ENCODE data around the gene ELK4.

ELK4 gene

DNA sequence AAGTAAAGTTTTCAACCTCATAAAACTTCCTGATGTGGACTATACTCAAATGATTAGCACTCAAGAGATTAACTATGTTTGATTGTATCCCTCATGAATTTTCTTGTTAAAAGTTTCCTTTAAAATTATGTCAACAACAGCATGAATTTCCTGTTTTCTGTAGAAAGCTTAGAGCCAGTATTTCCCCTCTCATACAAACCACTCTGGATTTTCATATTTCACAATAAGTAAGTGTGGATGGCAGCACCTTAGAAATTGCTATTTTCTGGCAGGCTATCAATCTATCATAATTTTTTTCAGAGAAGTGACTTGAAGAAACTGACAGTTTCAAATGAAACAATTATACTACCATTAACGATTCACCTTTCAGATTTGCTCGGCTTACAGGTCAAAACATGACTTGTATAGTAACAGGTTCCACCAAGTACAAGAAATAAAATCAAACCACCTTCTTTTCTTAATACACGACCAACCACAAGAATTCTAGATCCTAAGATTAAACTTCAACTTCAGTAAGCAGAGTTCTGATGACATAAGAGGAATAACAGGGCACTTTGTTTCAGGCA, 20.8 kb downstream of the ELK4 start:
- Histone ChIP-seq H3K27ac (ENCODE audit: low read depth, low read length, severe bottlenecking) (peak overlapping the region; percentile 71), H3K36me3 (ENCODE audit: control insufficient read depth, insufficient read depth, low read length) (peaks cover 34% of the 10 kb centered on the region), H3K4me3 (ENCODE audit: extremely low read depth, insufficient read depth, low read length, poor library complexity, severe bottlenecking) (no peak overlapping the region), H3K9me3 (ENCODE audit: control insufficient read depth, low read length) (no peaks in the 10 kb centered on the region), H3K4me1 (ENCODE audit: control insufficient read depth, insufficient read depth, low read length, poor library complexity, severe bottlenecking) (peaks cover 29% of the 10 kb centered on the region)
- WGBS, 2 experiments (ENCODE audit: insufficient coverage in 2 of 2): 100% methylated on average over 2 to 3 of the region's 3 CpGs

DNA sequence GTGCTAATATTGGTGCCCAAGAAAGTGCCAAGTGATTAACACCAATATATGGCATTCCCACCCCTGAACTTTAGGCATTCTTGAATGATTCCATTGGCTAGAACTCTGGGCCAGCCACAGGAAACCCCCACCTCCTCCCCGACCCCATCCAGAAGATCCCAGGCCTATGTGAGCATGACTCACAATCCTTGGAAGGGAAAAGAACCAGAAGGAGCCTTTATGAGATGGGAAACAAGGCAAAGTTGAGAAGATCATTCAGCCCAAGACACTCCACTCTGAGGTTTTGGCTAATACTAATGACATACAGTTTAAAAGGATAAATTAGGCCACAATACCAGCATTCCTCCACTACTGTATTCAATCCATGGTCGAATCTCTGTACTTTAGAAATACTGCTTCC, 21.8 kb downstream of the ELK4 start:
- Histone ChIP-seq H3K4me3 (ENCODE audit: extremely low read depth, insufficient read depth, low read length, poor library complexity, severe bottlenecking) (no peak overlapping the region), H3K27ac (ENCODE audit: low read depth, low read length, severe bottlenecking) (peak overlapping the region; percentile 71), H3K4me1 (ENCODE audit: control insufficient read depth, insufficient read depth, low read length, poor library complexity, severe bottlenecking) (peaks cover 29% of the 10 kb centered on the region), H3K9me3 (ENCODE audit: control insufficient read depth, low read length) (no peaks in the 10 kb centered on the region), H3K36me3 (ENCODE audit: control insufficient read depth, insufficient read depth, low read length) (peaks cover 34% of the 10 kb centered on the region)
- no CpG with 5 or more reads among the region's 2 CpGs for WGBS, 2 experiments (ENCODE audit: insufficient coverage in 2 of 2)

DNA sequence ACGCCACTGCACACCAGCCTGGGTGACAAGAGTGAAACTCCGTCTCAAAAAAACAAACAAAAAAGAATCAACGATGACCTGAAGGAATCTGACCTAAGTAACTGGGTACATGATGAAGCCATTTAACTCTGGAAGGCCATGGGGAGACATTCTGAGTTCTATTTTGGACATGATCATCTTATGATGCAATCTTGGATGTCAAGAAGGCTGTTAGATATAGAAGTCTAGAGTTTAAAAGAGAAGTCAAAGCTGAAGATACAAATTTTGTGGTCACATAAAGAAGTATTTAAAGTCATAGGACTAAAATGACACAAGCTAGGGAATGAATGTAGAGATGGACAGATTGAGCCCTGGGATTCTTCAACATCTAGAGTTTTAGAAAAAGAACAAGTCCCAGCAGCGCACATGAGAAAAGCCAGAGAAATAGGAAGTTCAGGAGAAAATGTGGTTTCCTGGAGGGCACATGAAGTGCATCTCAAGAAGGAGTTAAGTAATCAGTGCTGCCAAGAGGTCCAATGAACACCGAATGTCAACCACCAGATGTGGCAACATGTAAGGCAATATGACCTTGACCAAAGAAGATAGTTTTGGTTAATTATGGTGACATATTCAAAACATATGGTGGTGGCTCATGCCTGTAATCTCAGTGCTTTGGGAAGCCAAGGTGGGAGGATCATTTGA, 26.8 kb downstream of the ELK4 start:
- Histone ChIP-seq H3K4me1 (ENCODE audit: control insufficient read depth, insufficient read depth, low read length, poor library complexity, severe bottlenecking) (peaks cover 25% of the 10 kb centered on the region), H3K27ac (ENCODE audit: low read depth, low read length, severe bottlenecking) (no peak overlapping the region), H3K9me3 (ENCODE audit: control insufficient read depth, low read length) (no peaks in the 10 kb centered on the region), H3K4me3 (ENCODE audit: extremely low read depth, insufficient read depth, low read length, poor library complexity, severe bottlenecking) (no peak overlapping the region), H3K36me3 (ENCODE audit: control insufficient read depth, insufficient read depth, low read length) (peaks cover 46% of the 10 kb centered on the region)
- WGBS, 2 experiments (ENCODE audit: insufficient coverage in 2 of 2): 96 to 100% methylated on average over 5 of the region's 5 CpGs

DNA sequence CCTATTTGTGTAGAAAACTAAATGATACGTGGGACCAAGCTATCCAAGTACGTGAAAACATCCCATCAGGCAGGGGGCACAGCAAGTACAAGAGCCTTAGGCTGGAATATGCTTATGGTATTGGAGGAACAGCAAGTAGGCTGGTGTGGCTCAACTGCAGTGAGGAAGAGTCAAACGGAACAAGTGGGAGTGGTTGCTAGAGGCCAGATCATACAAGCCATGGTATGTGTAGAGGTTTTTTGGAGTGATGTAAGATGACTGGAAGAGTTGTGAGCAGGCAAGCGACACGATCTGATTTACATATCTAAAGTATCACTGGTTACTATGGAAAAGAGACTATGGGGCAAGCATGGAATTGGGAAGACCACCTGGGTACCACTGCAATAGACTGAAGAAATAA, 27.8 kb downstream of the ELK4 start:
- 93 to 100% methylated on average over 2 to 5 of the region's 5 CpGs for WGBS, 2 experiments (ENCODE audit: insufficient coverage in 2 of 2)
- Histone ChIP-seq H3K4me1 (ENCODE audit: control insufficient read depth, insufficient read depth, low read length, poor library complexity, severe bottlenecking) (peaks cover 29% of the 10 kb centered on the region), H3K36me3 (ENCODE audit: control insufficient read depth, insufficient read depth, low read length) (peaks cover 46% of the 10 kb centered on the region)

DNA sequence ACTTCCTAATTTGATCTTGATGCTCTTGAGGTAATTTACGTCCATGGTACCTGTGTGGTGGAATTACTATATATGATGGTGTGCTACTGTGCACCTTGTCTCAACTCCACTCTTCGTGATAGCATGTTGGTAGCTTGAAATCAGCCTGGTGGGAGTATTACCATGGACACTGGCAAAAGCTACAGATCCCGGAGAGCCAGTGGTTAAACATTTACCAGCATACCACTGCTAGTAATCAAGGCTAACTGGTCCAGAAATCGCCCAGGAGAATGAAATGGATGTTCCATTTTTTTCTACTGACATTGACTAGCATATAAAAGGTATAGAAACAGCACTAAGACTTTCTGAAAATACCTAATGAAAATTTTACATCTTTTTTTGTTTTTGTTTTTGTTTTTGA, 30.6 kb downstream of the ELK4 start:
- Histone ChIP-seq H3K4me1 (ENCODE audit: control insufficient read depth, insufficient read depth, low read length, poor library complexity, severe bottlenecking) (peaks cover 38% of the 10 kb centered on the region), H3K27ac (ENCODE audit: low read depth, low read length, severe bottlenecking) (no peak overlapping the region), H3K9me3 (ENCODE audit: control insufficient read depth, low read length) (no peaks in the 10 kb centered on the region), H3K4me3 (ENCODE audit: extremely low read depth, insufficient read depth, low read length, poor library complexity, severe bottlenecking) (no peak overlapping the region), H3K36me3 (ENCODE audit: control insufficient read depth, insufficient read depth, low read length) (peaks cover 41% of the 10 kb centered on the region)
- no CpG with 5 or more reads among the region's 4 CpGs for WGBS, 2 experiments (ENCODE audit: insufficient coverage in 2 of 2)

More for the DNA sequence above, 27.8 kb downstream of the ELK4 start:
- no peak overlapping the region for H3K27ac ChIP-seq (ENCODE audit: low read depth, low read length, severe bottlenecking)
- no peaks in the 10 kb centered on the region for H3K9me3 ChIP-seq (ENCODE audit: control insufficient read depth, low read length)
- no peak overlapping the region for H3K4me3 ChIP-seq (ENCODE audit: extremely low read depth, insufficient read depth, low read length, poor library complexity, severe bottlenecking)

DNA sequence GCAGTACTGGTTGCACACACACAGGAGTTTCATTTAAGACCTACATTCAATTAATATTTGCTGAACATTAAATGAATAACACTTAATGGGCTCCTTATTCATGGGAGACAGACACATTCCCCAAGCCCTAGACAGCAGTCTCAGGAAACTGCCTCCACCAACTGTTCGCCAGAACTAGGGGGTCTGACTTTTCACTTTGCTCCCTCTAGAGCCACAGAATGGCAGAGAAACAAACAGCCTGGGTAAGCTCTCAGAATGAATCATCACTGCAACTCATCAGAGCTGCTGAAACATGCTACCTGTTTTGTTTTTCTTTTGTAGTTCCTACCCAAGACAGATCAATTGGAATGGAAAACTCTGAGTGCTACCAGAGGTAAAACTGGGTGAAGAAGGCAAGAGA, 31.7 kb downstream of the ELK4 start:
- no peak overlapping the region for H3K4me3 ChIP-seq (ENCODE audit: extremely low read depth, insufficient read depth, low read length, poor library complexity, severe bottlenecking)
- no peaks in the 10 kb centered on the region for H3K9me3 ChIP-seq (ENCODE audit: control insufficient read depth, low read length)
- peak overlapping the region; percentile 77 for H3K27ac ChIP-seq (ENCODE audit: low read depth, low read length, severe bottlenecking)
- peaks cover 38% of the 10 kb centered on the region for H3K4me1 ChIP-seq (ENCODE audit: control insufficient read depth, insufficient read depth, low read length, poor library complexity, severe bottlenecking)
- 75% methylated on average over 1 of the region's 1 CpG; no CpG with 5 or more reads in 1 of the 2 experiments for WGBS, 2 experiments (ENCODE audit: insufficient coverage in 2 of 2)
- H3K36me3 ChIP-seq (ENCODE audit: control insufficient read depth, insufficient read depth, low read length): peaks cover 37% of the 10 kb centered on the region

DNA sequence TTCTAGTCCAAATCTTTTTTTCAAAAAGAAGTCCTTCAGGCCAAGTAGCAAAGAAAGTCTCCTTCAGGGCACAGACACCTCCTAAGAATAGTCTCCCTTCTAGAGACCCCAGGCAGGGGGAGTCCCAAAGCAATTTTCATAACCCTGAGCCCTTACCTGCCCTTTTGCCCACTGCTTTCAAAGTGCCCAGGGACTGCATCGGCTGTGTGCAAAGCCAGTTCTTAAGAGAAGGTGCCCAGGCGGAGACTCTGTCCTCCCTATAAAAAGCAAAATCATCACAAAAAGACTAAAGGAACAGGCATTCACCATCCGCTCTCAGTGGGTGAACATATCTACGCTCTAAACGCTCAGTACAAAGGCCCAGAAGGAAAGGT, 32.2 kb downstream of the ELK4 start:
- 96 to 98% methylated on average over 3 to 5 of the region's 5 CpGs for WGBS, 2 experiments (ENCODE audit: insufficient coverage in 2 of 2)
- peaks cover 33% of the 10 kb centered on the region for H3K36me3 ChIP-seq (ENCODE audit: control insufficient read depth, insufficient read depth, low read length)
- H3K4me1 ChIP-seq (ENCODE audit: control insufficient read depth, insufficient read depth, low read length, poor library complexity, severe bottlenecking): peaks cover 38% of the 10 kb centered on the region
- H3K9me3 ChIP-seq (ENCODE audit: control insufficient read depth, low read length): no peaks in the 10 kb centered on the region
- H3K27ac ChIP-seq (ENCODE audit: low read depth, low read length, severe bottlenecking): peak overlapping the region; percentile 77
- no peak overlapping the region for H3K4me3 ChIP-seq (ENCODE audit: extremely low read depth, insufficient read depth, low read length, poor library complexity, severe bottlenecking)

DNA sequence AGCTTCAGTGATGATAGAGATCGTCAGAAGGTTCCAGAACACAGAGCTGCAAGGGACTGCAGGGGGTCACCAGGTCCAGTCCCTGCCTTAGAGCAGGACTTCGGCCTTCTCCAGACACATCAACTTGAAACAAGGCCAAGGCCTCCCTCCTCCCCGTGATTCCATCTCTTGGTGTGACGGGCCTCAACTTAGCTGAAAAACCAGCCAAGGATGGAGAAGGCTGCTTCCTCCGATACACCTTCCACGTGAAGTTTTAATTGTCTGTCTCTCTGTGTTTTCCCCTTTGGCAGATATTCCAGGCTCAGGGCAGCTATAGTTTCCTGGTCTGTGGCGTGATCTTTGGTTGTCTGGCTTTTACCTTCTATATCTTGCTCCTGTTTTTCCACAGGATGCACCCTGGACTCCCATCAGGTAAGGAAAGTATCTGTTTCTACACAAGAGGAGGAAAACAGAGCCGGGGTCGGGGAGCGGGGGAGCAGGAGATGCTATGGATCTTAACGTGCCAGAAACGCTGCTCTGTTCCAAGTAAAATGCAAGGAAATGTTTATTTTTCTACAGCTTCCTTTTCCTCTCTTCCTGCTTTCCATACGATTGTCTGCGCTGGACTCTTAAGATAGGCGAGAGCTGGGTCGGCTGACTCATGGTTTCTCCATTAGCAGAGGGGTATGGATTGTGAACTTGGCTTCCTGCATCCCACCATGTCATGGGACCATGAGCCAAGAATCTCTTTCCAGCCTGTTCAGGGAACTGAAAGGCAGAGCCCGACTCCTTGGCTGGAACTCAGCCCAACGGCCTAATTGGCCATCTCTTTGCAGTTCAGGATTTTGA, 32.8 kb downstream of the ELK4 start:
- H3K36me3 ChIP-seq (ENCODE audit: control insufficient read depth, insufficient read depth, low read length): peaks cover 28% of the 10 kb centered on the region
- no peak overlapping the region for H3K4me3 ChIP-seq (ENCODE audit: extremely low read depth, insufficient read depth, low read length, poor library complexity, severe bottlenecking)
- no peaks in the 10 kb centered on the region for H3K9me3 ChIP-seq (ENCODE audit: control insufficient read depth, low read length)
- WGBS, 2 experiments (ENCODE audit: insufficient coverage in 2 of 2): 80 to 85% methylated on average over 11 to 12 of the region's 18 CpGs
- peaks cover 38% of the 10 kb centered on the region for H3K4me1 ChIP-seq (ENCODE audit: control insufficient read depth, insufficient read depth, low read length, poor library complexity, severe bottlenecking)
- H3K27ac ChIP-seq (ENCODE audit: low read depth, low read length, severe bottlenecking): peak overlapping the region; percentile 77

DNA sequence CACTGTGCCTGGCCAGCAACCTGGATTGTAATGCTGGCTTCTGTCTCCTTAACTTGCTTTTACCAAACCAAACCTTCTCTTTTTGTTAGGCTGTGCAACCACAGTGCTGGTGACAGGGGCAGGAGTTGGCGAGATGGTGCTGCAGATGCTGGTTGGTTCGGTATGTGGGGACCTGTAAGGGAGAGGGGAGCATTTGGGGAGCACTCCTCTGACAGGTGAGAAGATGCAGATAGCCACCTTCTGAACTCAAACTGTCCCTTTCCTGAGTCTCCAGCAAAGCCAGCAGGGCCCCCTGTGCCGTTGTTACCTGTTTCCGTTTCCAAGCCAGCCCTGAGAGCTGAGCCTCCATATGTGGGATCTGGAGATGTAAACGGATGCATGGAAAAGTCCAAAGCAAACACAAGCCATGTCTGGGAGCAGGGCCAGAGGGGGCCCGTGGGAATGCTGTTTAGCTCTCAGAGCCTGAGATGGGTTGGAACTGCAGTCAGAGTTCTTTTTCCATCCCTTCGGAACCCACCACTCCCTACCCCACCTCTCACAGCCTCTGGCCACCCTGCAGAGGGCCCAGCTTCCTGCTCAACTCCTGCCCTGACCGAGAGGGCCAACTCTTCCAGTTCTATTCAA, 34.0 kb downstream of the ELK4 start:
- Histone ChIP-seq H3K4me1 (ENCODE audit: control insufficient read depth, insufficient read depth, low read length, poor library complexity, severe bottlenecking) (peaks cover 38% of the 10 kb centered on the region), H3K4me3 (ENCODE audit: extremely low read depth, insufficient read depth, low read length, poor library complexity, severe bottlenecking) (no peak overlapping the region), H3K27ac (ENCODE audit: low read depth, low read length, severe bottlenecking) (no peak overlapping the region), H3K9me3 (ENCODE audit: control insufficient read depth, low read length) (no peaks in the 10 kb centered on the region), H3K36me3 (ENCODE audit: control insufficient read depth, insufficient read depth, low read length) (peaks cover 21% of the 10 kb centered on the region)
- WGBS, 2 experiments (ENCODE audit: insufficient coverage in 2 of 2): 97 to 100% methylated on average over 3 to 5 of the region's 8 CpGs

DNA sequence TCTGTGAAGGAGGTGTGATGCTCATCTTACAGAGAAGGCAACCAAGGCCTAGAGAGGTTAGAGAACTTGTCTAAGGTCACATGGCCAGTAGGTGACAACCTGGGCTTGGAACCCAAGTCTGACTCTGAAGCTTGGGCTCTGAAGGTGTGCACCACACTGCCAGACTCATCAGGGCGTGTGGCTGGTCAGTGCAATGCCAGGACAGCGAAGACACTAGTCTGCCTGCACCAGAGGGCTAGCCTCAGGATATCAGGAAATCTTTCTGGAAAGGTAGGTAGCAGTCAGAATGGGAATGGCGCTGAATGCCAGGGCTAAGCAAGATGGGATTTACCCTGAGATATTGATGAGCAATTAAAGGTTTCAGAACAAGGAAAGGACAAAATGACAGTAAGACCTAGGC, 34.9 kb downstream of the ELK4 start:
- peaks cover 19% of the 10 kb centered on the region for H3K36me3 ChIP-seq (ENCODE audit: control insufficient read depth, insufficient read depth, low read length)
- no peak overlapping the region for H3K4me3 ChIP-seq (ENCODE audit: extremely low read depth, insufficient read depth, low read length, poor library complexity, severe bottlenecking)
- WGBS, 2 experiments (ENCODE audit: insufficient coverage in 2 of 2): 100% methylated on average over 1 to 3 of the region's 3 CpGs
- peaks cover 32% of the 10 kb centered on the region for H3K4me1 ChIP-seq (ENCODE audit: control insufficient read depth, insufficient read depth, low read length, poor library complexity, severe bottlenecking)
- H3K9me3 ChIP-seq (ENCODE audit: control insufficient read depth, low read length): no peaks in the 10 kb centered on the region
- H3K27ac ChIP-seq (ENCODE audit: low read depth, low read length, severe bottlenecking): no peak overlapping the region

All from mesodermal cell (in vitro differentiated cells).